ENCODE results near the gene NCBP1.

The NCBP1 gene

DNA sequence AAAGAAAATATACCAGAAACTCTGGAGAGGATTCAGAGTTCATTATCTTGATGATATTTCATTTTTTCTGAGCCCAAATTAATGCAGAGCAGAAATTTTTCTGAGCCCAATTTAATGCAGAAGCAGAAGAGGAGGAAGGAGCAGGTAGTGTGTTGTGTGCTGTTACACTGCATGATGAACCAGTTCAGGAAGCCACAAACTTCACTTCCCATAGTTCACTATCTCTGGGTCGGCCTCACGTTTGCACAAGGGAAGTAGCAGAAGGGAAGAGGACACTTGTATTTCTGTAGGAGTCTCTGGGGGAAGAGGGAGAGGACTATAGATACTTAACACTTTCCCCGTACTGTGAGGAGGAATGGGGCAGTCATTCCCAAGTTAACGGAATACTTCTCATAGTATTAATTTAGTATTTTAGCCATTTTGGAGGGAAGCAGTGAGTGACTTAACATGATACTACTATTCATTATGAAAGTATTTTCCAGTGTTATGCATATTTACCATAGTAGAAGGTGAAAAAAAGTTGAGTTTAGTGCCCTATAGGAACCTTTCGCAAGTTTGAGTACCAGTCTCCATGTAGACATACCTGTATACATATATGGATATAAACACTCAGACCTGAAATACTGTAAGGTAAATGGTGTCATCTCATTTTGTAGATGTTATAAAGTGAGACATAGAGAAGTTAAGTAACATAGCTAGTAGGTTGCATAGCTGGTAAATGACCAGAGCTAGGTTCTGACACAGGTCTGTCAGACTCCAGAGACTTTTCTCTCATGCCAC, 33.5 kb downstream of the NCBP1 start:
- Histone ChIP-seq H3K27me3 (ENCODE audit: insufficient read depth, low read length) (no peaks in the 10 kb centered on the region), H3K9me3 (ENCODE audit: low read length) (no peaks in the 10 kb centered on the region), H3K36me3 (ENCODE audit: insufficient read depth, low read length) (peaks cover 92% of the 10 kb centered on the region), H3K4me1 (ENCODE audit: insufficient read depth, low read length) (no peaks in the 10 kb centered on the region), H2AFZ (ENCODE audit: low read depth, low read length) (no peak overlapping the region), H3K4me3 (ENCODE audit: low read length) (no peak overlapping the region)

DNA sequence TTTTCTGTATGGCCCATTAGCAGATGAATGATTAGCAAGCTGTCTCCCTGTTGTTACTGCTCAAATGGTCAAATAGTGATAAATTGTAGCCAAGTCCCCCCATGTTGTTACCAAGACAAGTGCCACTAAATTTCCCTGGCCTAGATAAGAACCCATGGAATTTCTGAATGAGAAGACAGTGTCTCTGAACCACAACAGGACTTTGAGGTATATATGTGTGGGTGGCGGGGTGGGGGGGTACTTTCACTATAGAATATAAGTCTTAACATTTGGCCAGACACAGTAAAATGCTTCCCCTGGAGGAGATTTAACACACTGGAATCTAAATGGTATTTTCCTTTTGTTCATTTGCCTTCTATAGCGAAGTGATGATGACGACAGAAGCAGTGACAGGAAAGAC, 34.9 kb downstream of the NCBP1 start:
- Histone ChIP-seq H3K36me3 (ENCODE audit: insufficient read depth, low read length) (peaks cover 92% of the 10 kb centered on the region), H3K4me1 (ENCODE audit: insufficient read depth, low read length) (no peaks in the 10 kb centered on the region), H3K27me3 (ENCODE audit: insufficient read depth, low read length) (no peaks in the 10 kb centered on the region), H2AFZ (ENCODE audit: low read depth, low read length) (no peak overlapping the region), H3K4me3 (ENCODE audit: low read length) (no peak overlapping the region), H3K9me3 (ENCODE audit: low read length) (no peaks in the 10 kb centered on the region)

DNA sequence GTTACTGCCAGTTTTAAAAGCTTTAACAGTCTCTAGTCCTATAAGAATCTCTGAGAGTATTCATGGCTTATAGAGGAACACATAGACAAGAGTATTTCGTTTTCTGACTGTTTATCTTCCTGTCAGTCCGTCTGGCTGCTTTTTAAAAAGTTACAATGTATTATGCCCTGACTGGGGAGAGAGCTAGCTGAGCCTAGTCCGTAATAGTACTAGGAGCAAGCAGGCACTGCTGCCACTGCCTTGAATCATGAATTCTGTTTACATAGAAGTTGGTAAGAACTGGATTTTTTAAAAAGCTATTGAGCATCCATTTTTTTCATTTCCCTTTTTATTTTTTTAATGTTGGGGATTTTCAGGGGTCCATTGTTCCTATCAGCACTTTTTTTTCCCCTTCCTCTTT, 37.0 kb downstream of the NCBP1 start:
- no peaks in the 10 kb centered on the region for H3K27me3 ChIP-seq (ENCODE audit: insufficient read depth, low read length)
- no peak overlapping the region for H2AFZ ChIP-seq (ENCODE audit: low read depth, low read length)
- H3K36me3 ChIP-seq (ENCODE audit: insufficient read depth, low read length): peaks cover 94% of the 10 kb centered on the region
- no peaks in the 10 kb centered on the region for H3K4me1 ChIP-seq (ENCODE audit: insufficient read depth, low read length)
- H3K4me3 ChIP-seq (ENCODE audit: low read length): no peak overlapping the region
- no peaks in the 10 kb centered on the region for H3K9me3 ChIP-seq (ENCODE audit: low read length)

DNA sequence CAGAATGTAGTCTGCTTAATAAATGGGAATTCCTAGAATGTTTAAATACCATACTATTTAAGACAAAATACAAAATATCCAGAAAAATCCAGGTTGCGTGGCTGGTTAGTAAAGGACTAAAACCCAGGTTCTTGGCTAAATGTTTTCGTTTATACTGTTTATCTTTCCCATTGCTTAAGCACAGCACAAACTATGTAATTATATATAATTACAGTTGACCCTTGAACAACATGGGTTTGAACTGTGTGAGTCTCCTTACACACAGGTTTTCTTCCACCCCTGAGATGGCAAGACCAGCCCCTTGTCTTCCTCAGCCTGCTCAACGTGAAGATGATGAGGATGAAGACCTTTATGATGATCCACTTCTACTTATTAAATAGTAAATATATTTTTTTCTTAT, 38.8 kb downstream of the NCBP1 start:
- Histone ChIP-seq H3K36me3 (ENCODE audit: insufficient read depth, low read length) (peaks cover 94% of the 10 kb centered on the region), H3K27me3 (ENCODE audit: insufficient read depth, low read length) (no peaks in the 10 kb centered on the region), H2AFZ (ENCODE audit: low read depth, low read length) (no peak overlapping the region), H3K9me3 (ENCODE audit: low read length) (no peaks in the 10 kb centered on the region), H3K4me3 (ENCODE audit: low read length) (no peak overlapping the region), H3K4me1 (ENCODE audit: insufficient read depth, low read length) (no peaks in the 10 kb centered on the region)

DNA sequence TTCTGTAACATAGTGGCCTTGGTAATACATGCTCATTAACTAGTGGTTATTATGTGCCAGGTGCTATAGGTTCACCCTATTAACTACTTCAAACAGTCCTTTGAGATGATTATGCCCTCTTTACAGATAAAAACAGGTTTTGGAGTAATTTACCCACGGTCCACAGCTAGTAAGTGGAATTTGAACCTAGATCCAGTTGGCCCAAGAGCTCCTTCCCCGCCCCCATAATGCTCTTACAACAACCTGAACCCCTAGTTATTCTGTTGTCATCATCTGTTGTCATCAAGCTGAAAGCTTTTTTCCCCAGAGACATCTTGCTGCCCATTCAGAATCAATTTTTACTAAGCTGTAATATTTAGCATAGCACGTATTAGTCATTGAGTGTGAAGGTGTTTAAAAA, 40.3 kb downstream of the NCBP1 start:
- H3K4me1 ChIP-seq (ENCODE audit: insufficient read depth, low read length): no peaks in the 10 kb centered on the region
- no peak overlapping the region for H2AFZ ChIP-seq (ENCODE audit: low read depth, low read length)
- H3K27me3 ChIP-seq (ENCODE audit: insufficient read depth, low read length): no peaks in the 10 kb centered on the region
- no peaks in the 10 kb centered on the region for H3K9me3 ChIP-seq (ENCODE audit: low read length)
- H3K36me3 ChIP-seq (ENCODE audit: insufficient read depth, low read length): peaks cover 82% of the 10 kb centered on the region
- H3K4me3 ChIP-seq (ENCODE audit: low read length): no peak overlapping the region

DNA sequence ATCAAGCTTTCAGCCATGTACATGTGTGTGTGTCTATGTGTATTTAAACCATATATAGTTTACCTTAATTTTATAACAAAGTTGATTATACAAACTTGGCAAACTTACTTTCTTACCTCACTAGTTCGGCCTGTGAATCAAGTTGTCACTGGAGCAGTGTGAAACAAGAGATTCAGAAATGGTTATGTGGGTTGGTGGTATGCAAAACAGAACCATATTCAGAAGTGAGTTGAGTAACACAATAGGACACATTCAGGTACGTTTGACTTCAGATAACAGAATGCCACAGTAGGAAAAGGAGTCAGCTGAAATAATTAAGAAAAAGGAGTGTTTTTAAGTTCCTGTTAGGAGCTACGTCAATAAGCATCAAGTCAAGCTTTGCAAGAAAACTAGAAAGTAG, 42.0 kb downstream of the NCBP1 start:
- H3K9me3 ChIP-seq (ENCODE audit: low read length): no peaks in the 10 kb centered on the region
- no peak overlapping the region for H3K4me3 ChIP-seq (ENCODE audit: low read length)
- H3K27me3 ChIP-seq (ENCODE audit: insufficient read depth, low read length): no peaks in the 10 kb centered on the region
- peaks cover 72% of the 10 kb centered on the region for H3K36me3 ChIP-seq (ENCODE audit: insufficient read depth, low read length)
- no peaks in the 10 kb centered on the region for H3K4me1 ChIP-seq (ENCODE audit: insufficient read depth, low read length)
- no peak overlapping the region for H2AFZ ChIP-seq (ENCODE audit: low read depth, low read length)

DNA sequence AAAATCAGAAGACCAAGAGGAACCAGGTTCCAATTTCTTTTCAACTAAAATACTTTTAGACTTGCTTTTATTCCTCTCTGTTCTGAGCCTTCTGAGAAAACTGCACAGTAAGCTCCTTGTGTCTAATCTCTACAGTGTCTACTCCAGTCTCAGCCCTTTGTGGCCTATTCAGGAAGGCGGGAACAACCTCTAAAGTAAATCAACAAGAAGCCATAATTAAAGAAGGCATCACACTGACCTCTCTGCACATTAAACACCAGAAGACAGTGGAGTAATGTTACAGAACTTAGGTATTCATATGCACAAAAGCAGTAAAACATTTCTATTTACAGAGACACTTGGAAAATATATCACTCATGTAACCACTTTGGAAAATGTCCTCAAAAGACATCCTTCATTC, 48.6 kb downstream of the NCBP1 start:
- Histone ChIP-seq H3K27me3 (ENCODE audit: insufficient read depth, low read length) (no peaks in the 10 kb centered on the region), H3K4me3 (ENCODE audit: low read length) (no peak overlapping the region), H2AFZ (ENCODE audit: low read depth, low read length) (no peak overlapping the region), H3K4me1 (ENCODE audit: insufficient read depth, low read length) (no peaks in the 10 kb centered on the region), H3K36me3 (ENCODE audit: insufficient read depth, low read length) (peaks cover 58% of the 10 kb centered on the region), H3K9me3 (ENCODE audit: low read length) (no peaks in the 10 kb centered on the region)

DNA sequence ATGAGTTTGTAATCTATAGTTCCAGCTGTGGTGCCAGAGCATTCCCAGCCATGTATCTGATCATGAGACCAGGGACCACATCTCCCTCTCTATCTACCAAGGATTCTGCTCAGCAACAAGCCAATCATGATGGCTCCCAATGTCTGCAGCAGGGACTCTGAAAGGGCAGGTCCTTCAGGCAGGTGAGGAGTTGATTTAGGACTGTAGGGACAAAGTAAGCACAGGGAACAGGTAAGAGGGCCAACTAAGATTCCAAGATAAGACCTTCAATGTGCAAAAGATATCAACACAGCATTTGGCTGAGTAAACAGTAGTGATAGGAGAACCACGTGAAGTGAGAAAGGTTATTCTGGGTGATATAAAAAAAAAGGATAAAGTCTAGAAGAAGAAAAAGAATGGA, 55.0 kb downstream of the NCBP1 start:
- H3K4me1 ChIP-seq (ENCODE audit: insufficient read depth, low read length): no peaks in the 10 kb centered on the region
- H3K36me3 ChIP-seq (ENCODE audit: insufficient read depth, low read length): peaks cover 61% of the 10 kb centered on the region
- no peaks in the 10 kb centered on the region for H3K9me3 ChIP-seq (ENCODE audit: low read length)
- H3K27me3 ChIP-seq (ENCODE audit: insufficient read depth, low read length): no peaks in the 10 kb centered on the region
- no peak overlapping the region for H3K4me3 ChIP-seq (ENCODE audit: low read length)
- H2AFZ ChIP-seq (ENCODE audit: low read depth, low read length): no peak overlapping the region

DNA sequence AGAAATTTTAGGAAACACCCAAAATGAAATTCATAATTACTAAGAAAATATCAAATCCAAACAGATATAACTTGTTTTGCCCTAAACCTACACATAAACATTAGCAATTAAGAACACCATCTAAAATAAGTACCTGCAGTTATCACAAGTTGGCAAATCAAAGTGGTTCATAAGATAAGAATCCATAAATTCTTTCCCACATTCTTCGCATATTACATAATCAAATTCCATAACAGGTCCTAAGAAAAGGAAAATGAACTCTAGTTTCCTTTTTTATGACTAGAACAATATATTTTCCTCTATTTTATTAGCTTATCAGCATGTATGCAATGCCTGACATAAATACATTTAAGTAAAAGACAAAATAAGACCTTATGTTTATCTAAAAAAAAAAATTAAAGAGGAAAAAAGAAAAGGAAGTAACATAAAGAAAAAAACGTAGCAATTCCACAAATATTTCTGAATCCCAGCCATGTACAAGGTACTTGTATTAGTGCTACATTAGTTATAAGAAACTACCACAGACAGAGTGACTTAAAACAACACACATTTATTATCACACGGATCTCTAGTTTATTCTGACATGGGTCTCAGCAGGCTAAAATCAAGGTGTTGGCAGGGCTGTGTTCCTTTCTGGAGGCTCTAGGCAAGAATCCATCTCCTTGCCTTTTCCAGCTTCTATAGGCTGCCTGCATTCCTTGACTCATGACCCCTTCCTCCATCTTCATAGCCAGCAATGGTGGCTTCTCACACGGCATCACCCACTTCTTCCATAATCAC, 56.0 kb downstream of the NCBP1 start:
- Histone ChIP-seq H3K4me3 (ENCODE audit: low read length) (no peak overlapping the region), H3K9me3 (ENCODE audit: low read length) (no peaks in the 10 kb centered on the region), H3K27me3 (ENCODE audit: insufficient read depth, low read length) (no peaks in the 10 kb centered on the region), H2AFZ (ENCODE audit: low read depth, low read length) (no peak overlapping the region), H3K4me1 (ENCODE audit: insufficient read depth, low read length) (no peaks in the 10 kb centered on the region), H3K36me3 (ENCODE audit: insufficient read depth, low read length) (peaks cover 52% of the 10 kb centered on the region)

DNA sequence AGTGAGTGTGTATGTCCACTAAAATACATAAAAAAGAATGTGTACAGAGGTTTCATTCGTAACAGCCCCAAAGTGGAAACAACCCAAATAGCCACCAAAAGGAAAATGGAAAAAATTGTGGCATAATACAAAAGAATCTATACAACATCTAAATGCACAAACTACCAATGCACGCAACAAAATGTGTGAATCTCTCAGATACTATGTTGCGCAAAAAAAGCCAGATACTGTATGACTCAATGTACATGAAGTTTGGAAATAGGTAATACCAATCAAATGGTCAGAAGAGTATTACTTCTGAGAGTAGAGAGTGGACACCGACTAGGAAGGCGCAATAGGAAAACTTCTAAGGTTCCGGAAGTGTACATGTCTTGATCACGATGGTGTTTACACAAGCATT, 61.1 kb downstream of the NCBP1 start:
- H3K27me3 ChIP-seq (ENCODE audit: insufficient read depth, low read length): no peaks in the 10 kb centered on the region
- H3K9me3 ChIP-seq (ENCODE audit: low read length): no peaks in the 10 kb centered on the region
- H2AFZ ChIP-seq (ENCODE audit: low read depth, low read length): no peak overlapping the region
- H3K4me3 ChIP-seq (ENCODE audit: low read length): no peak overlapping the region
- peaks cover 15% of the 10 kb centered on the region for H3K4me1 ChIP-seq (ENCODE audit: insufficient read depth, low read length)
- peaks cover 15% of the 10 kb centered on the region for H3K36me3 ChIP-seq (ENCODE audit: insufficient read depth, low read length)

DNA sequence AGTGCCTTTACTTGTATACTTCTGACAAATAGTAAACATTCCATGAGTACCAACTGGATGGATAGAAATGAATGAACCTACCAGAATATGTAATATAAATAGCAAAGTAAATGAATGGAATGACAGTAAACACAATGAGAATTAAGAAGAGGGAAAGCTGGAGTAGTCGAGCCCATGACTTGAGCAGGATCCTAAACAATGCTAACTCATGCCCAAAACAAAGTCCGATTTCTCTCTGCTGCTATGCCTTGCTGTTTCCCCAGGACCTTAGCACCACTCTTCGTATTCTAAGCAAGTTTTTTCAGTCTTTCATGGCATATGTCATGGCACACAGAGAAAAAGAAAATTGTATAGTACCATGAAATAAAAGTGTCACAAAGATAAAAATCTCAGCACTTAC, 61.8 kb downstream of the NCBP1 start:
- Histone ChIP-seq H3K4me3 (ENCODE audit: low read length) (peak overlapping the region; percentile 69), H3K4me1 (ENCODE audit: insufficient read depth, low read length) (peaks cover 15% of the 10 kb centered on the region), H3K27me3 (ENCODE audit: insufficient read depth, low read length) (no peaks in the 10 kb centered on the region), H3K36me3 (ENCODE audit: insufficient read depth, low read length) (peaks cover 12% of the 10 kb centered on the region), H3K9me3 (ENCODE audit: low read length) (no peaks in the 10 kb centered on the region), H2AFZ (ENCODE audit: low read depth, low read length) (no peak overlapping the region)

DNA sequence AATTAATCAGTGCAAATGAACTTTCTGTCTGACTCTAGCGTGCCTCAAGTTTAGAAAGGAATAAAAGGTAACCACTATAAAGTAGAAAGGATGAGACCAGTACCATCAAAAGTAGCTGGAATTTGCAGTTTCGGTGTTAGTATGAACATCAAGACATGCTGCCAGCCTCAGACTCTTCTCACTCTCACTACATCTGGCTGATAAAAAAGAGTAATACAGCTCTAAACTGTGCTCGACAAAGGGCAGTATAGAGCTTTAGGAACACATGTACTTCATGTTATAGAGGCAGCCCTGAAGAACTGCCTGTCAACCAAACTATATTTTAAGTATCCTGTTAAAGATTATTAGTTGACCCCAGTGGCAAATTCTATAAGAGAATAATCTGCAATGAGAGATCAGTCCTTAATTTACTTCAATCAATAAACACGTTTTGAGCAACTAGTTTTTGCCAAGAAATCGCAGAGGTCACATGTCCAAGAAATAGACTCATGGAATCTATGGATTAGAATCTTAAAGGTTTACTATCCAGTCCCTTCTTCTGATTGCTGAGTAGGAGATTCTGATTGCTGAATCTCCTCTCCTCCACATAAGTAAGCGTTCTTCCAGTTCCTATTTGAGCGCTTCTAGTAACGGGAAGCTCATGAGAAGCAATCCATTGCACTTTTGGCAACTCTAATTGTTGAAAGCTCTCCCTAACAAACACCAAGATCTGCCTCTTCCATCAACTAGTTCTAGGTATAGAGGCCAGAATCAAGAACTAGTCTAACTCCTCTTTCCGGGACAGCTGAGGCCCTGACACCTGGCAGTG, 62.6 kb downstream of the NCBP1 start:
- Histone ChIP-seq H3K4me1 (ENCODE audit: insufficient read depth, low read length) (peaks cover 15% of the 10 kb centered on the region), H2AFZ (ENCODE audit: low read depth, low read length) (peak overlapping the region; percentile 98), H3K36me3 (ENCODE audit: insufficient read depth, low read length) (peaks cover 5% of the 10 kb centered on the region), H3K9me3 (ENCODE audit: low read length) (no peaks in the 10 kb centered on the region), H3K27me3 (ENCODE audit: insufficient read depth, low read length) (peaks cover 1% of the 10 kb centered on the region), H3K4me3 (ENCODE audit: low read length) (peak overlapping the region; percentile 69)
